IMR-90 (cell line): Measurements from ENCODE around the gene ZYX. TPM values are rescaled to one million over a fixed set of nuclear protein-coding genes. Genes with fewer than 3 reads are reported as not detected.

Source experiments
- ATAC-seq: fragments of 200-7000 bp; cut with Tn5 transposase; 2 replicates; pipeline ENCODE4 v1.9.1; 2020; ENCODE audit warnings: low read depth, mild to moderate bottlenecking, moderate library complexity
- BruUV-seq: library from RNA; stranded (reverse); fragments of 400-500 nt; replicated peaks from 2 replicates; lab custom pipeline; 2021; lab: Mats Ljungman, UMichigan
- CTCF ChIA-PET: fragments of 300-600 bp; formaldehyde crosslinking; extraction: SDS; loops from one replicate; lab custom pipeline; 2021; ENCODE audit warnings: antibody characterized with exemption; lab: Yijun Ruan, JAX
- POLR2A ChIA-PET: fragments of 300-600 bp; sonication (Branson Sonifier 250); formaldehyde crosslinking; loops from one replicate; lab custom pipeline; 2022; ENCODE audit warnings: antibody characterized with exemption; ENCODE audit not compliant: unreplicated experiment; lab: Charles Lee
- DNase-seq: peaks from one replicate; pipeline ENCODE4 v3.0.0; 2013
- H2AFZ ChIP-seq: replicated peaks from 2 replicates; pipeline ENCODE3; 2013; ENCODE audit warnings: low read length, mild to moderate bottlenecking; ENCODE audit not compliant: poor library complexity
- H2AK5ac ChIP-seq: 2 replicates; pipeline ENCODE4 v1.6.1; 2013; ENCODE audit warnings: low read depth, low read length, inconsistent platforms
- H2AK9ac ChIP-seq: replicated peaks from 2 replicates; pipeline ENCODE3; 2013; ENCODE audit warnings: mild to moderate bottlenecking, low read depth, low read length, moderate library complexity; ENCODE audit not compliant: poor library complexity
- H2BK120ac ChIP-seq: 2 replicates; pipeline ENCODE4 v1.6.1; 2013; ENCODE audit warnings: low read depth, low read length, inconsistent platforms
- H2BK15ac ChIP-seq: 3 replicates; pipeline ENCODE4 v1.6.1; 2013; ENCODE audit warnings: low read depth, low read length, inconsistent platforms
- H2BK20ac ChIP-seq: 2 replicates; pipeline ENCODE4 v1.6.1; 2013; ENCODE audit warnings: low read depth, mild to moderate bottlenecking, inconsistent platforms, low read length, moderate library complexity
- H2BK5ac ChIP-seq: 2 replicates; pipeline ENCODE4 v1.6.1; 2013; ENCODE audit warnings: mild to moderate bottlenecking, low read depth, low read length, inconsistent platforms; ENCODE audit not compliant: poor library complexity, severe bottlenecking
- H3K14ac ChIP-seq: replicated peaks from 2 replicates; pipeline ENCODE4 v1.6.1; 2013; ENCODE audit warnings: low read depth, low read length, inconsistent platforms
- H3K18ac ChIP-seq: 2 replicates; pipeline ENCODE4 v1.6.1; 2013; ENCODE audit warnings: low read depth, low read length, control low read depth
- H3K23ac ChIP-seq: 2 replicates; pipeline ENCODE4 v1.6.1; 2013; ENCODE audit warnings: low read depth, low read length, inconsistent platforms
- H3K27ac ChIP-seq: 2 replicates; pipeline ENCODE4 v1.5.1; 2013; ENCODE audit warnings: mild to moderate bottlenecking, control low read depth, low read length; ENCODE audit not compliant: insufficient read depth
- H3K27me3 ChIP-seq: 2 replicates; pipeline ENCODE4 v1.6.1; 2013; ENCODE audit warnings: low read length; ENCODE audit not compliant: control insufficient read depth, insufficient read depth
- H3K36me3 ChIP-seq: 2 replicates; pipeline ENCODE4 v1.6.1; 2013; ENCODE audit warnings: low read length, mixed read lengths; ENCODE audit not compliant: control insufficient read depth, insufficient read depth
- H3K4ac ChIP-seq: 2 replicates; pipeline ENCODE4 v1.6.1; 2013; ENCODE audit warnings: low read depth, low read length, inconsistent platforms
- H3K4me1 ChIP-seq: 2 replicates; pipeline ENCODE4 v1.6.1; 2013; ENCODE audit warnings: low read length, mixed read lengths; ENCODE audit not compliant: control insufficient read depth, insufficient read depth
- H3K4me2 ChIP-seq: 2 replicates; pipeline ENCODE4 v1.6.1; 2013; ENCODE audit warnings: low read depth, mild to moderate bottlenecking, control low read depth, low read length, moderate library complexity
- H3K4me3 ChIP-seq: 2 replicates; pipeline ENCODE4 v1.5.1; 2013; ENCODE audit warnings: low read depth, mild to moderate bottlenecking, control low read depth, low read length, moderate library complexity; ENCODE audit not compliant: insufficient read depth
- H3K56ac ChIP-seq: 2 replicates; pipeline ENCODE4 v1.6.1; 2013; ENCODE audit warnings: low read length, inconsistent platforms; ENCODE audit not compliant: insufficient read depth; ENCODE audit errors: extremely low read depth
- H3K79me1 ChIP-seq, 2 experiments: 2 replicates each; pipeline ENCODE4 v1.6.1; 2013; ENCODE audit warnings: low read length in 2 of 2, inconsistent platforms in 1 of 2, low read depth in 1 of 2
- H3K9ac ChIP-seq: 2 replicates; pipeline ENCODE4 v1.6.1; 2013; ENCODE audit warnings: low read depth, low read length, control low read depth
- H3K9me1 ChIP-seq: 2 replicates; pipeline ENCODE4 v1.6.1; 2013; ENCODE audit warnings: low read length, inconsistent platforms; ENCODE audit not compliant: insufficient read depth
- H3K9me3 ChIP-seq: 2 replicates; pipeline ENCODE4 v1.6.1; 2013; ENCODE audit warnings: low read length; ENCODE audit not compliant: control insufficient read depth, insufficient read depth
- H4K20me1 ChIP-seq: 2 replicates; pipeline ENCODE4 v1.6.1; 2013; ENCODE audit warnings: low read length, inconsistent platforms; ENCODE audit not compliant: insufficient read depth
- H4K5ac ChIP-seq: 2 replicates; pipeline ENCODE4 v1.6.1; 2013; ENCODE audit warnings: mild to moderate bottlenecking, low read depth, low read length, control low read depth
- H4K8ac ChIP-seq, 2 experiments: 2 replicates each; pipeline ENCODE4 v1.6.1; 2013; ENCODE audit warnings: low read depth in 2 of 2, low read length in 2 of 2, control low read depth in 1 of 2, inconsistent platforms in 1 of 2
- H4K91ac ChIP-seq: 2 replicates; pipeline ENCODE4 v1.6.1; 2013; ENCODE audit warnings: low read depth, low read length, inconsistent platforms; ENCODE audit not compliant: insufficient read depth
- BHLHE40 ChIP-seq: fragments of 150-350 bp; IDR thresholded peaks from 2 replicates; pipeline ENCODE4 v1.6.1; 2016; ENCODE audit warnings: mild to moderate bottlenecking, low read depth, low read length
- CEBPB ChIP-seq: IDR thresholded peaks from 2 replicates; pipeline ENCODE4 v1.6.1; 2012; ENCODE audit warnings: low read depth, low read length, improper control_type of control experiment
- CHD1 ChIP-seq: IDR thresholded peaks from 2 replicates; pipeline ENCODE4 v1.6.1; 2012; ENCODE audit warnings: low read depth, low read length, improper control_type of control experiment
- CTCF ChIP-seq: conservative IDR thresholded peaks from 2 replicates; pipeline ENCODE4 v1.5.1; 2012; ENCODE audit warnings: mild to moderate bottlenecking, low read depth, low read length, improper control_type of control experiment
- ELK1 ChIP-seq: fragments of 150-350 bp; IDR thresholded peaks from 2 replicates; pipeline ENCODE4 v1.6.1; 2016; ENCODE audit warnings: low read depth, mild to moderate bottlenecking, low read length, moderate library complexity, borderline replicate concordance
- FOS ChIP-seq: fragments of 150-350 bp; IDR thresholded peaks from 2 replicates; pipeline ENCODE4 v1.6.1; 2016; ENCODE audit warnings: low read depth, low read length
- MAFK ChIP-seq: IDR thresholded peaks from 2 replicates; pipeline ENCODE4 v1.6.1; 2012; ENCODE audit warnings: low read depth, low read length, improper control_type of control experiment
- MAZ ChIP-seq: IDR thresholded peaks from 2 replicates; pipeline ENCODE4 v1.6.1; 2012; ENCODE audit warnings: low read depth, mild to moderate bottlenecking, low read length, improper control_type of control experiment, moderate library complexity, borderline replicate concordance
- MXI1 ChIP-seq: IDR thresholded peaks from 2 replicates; pipeline ENCODE4 v1.6.1; 2012; ENCODE audit warnings: low read depth, mild to moderate bottlenecking, low read length, moderate library complexity, borderline replicate concordance
- NFE2L2 ChIP-seq: fragments of 150-350 bp; IDR thresholded peaks from 2 replicates; pipeline ENCODE4 v1.6.1; 2016; ENCODE audit warnings: low read depth, mild to moderate bottlenecking, low read length
- POLR2A ChIP-seq: IDR thresholded peaks from 2 replicates; pipeline ENCODE4 v1.6.1; 2012; ENCODE audit warnings: mild to moderate bottlenecking, low read depth, low read length
- RCOR1 ChIP-seq: IDR thresholded peaks from 2 replicates; pipeline ENCODE4 v1.6.1; 2012; ENCODE audit warnings: mild to moderate bottlenecking, low read length, improper control_type of control experiment; ENCODE audit not compliant: insufficient replicate concordance
- RFX5 ChIP-seq: IDR thresholded peaks from 2 replicates; pipeline ENCODE4 v1.8.0; 2012; ENCODE audit warnings: low read depth, mild to moderate bottlenecking, low read length, moderate library complexity
- SMC3 ChIP-seq: fragments of 150-350 bp; IDR thresholded peaks from 2 replicates; pipeline ENCODE4 v1.6.1; 2016; ENCODE audit warnings: low read depth, mild to moderate bottlenecking, antibody characterized with exemption, low read length, moderate library complexity
- USF2 ChIP-seq: fragments of 150-350 bp; IDR thresholded peaks from 2 replicates; pipeline ENCODE4 v1.6.1; 2017; ENCODE audit warnings: mild to moderate bottlenecking, antibody characterized with exemption, low read length, low read depth
- WGBS, 2 experiments: methylation state at CpG; one replicate each; pipeline versions ENCODE4 v1.1.5 to v1.1.7; 2013; ENCODE audit warnings: missing lambda C conversion rate in 2 of 2; ENCODE audit not compliant: insufficient read length in 1 of 2; ENCODE audit errors: extremely low coverage in 2 of 2; 5-methylcytosine and 5-hydroxymethylcytosine counted together
- dilution Hi-C: fragments of 300-500 bp; cut with HindIII; formaldehyde crosslinking; loops from one replicate; pipeline ENCODE4 v1.14.3; 2018; ENCODE audit warnings: low sequenced_read_pairs; ENCODE audit not compliant: unreplicated experiment
- in situ Hi-C: fragments of 300-500 bp; cut with MboI; formaldehyde crosslinking; loops from 3 replicates; pipeline ENCODE4 v1.14.3; 2019; ENCODE audit warnings: low sequenced_read_pairs, inconsistent platforms, mixed read lengths
- intact Hi-C: fragments of 100-400 bp; cut with micrococcal nuclease; formaldehyde crosslinking; loops from 2 replicates; pipeline ENCODE4 v1.10.0; 2022
- polyA plus RNA-seq, 3 experiments: library from polyadenylated mRNA; depleted of rRNA; stranded (reverse); fragments of >200 nt; gene quantifications; 2 replicates each; pipeline ENCODE4 v1.2.3, GENCODE V29; 2012; ENCODE audit warnings: low replicate concordance in 1 of 3
- total RNA-seq: library from RNA; depleted of rRNA; stranded (reverse); fragments of >200 nt; gene quantifications from 2 replicates; pipeline ENCODE4 v1.2.3, GENCODE V29; 2012

The ZYX gene
- total and polyA plus RNA-seq, 2 of the 4 experiments (the other 2 are of a cell fraction), result 22.6 to 334 TPM

- ChIA-PET CTCF (interaction anchor here (1.5 kb wide), 1 partner anchor 9 kb away, joined by 5 read pairs; no protein-coding TSS in a partner anchor), POLR2A (no interaction called here)
- no peak overlapping the region for H3K23ac ChIP-seq
- H3K18ac ChIP-seq, result no peak overlapping the region
- H3K9me3 ChIP-seq, result no peaks in the 10 kb centered on the region
- no peak overlapping the region for H3K14ac ChIP-seq
- H3K27me3 ChIP-seq, result no peaks in the 10 kb centered on the region; the same call in 1 of the 2 replicates
- no peak overlapping the region for H2BK5ac ChIP-seq
- DNase-seq (no peak), ATAC-seq (no peak)
- intact Hi-C loops, result no loop called here
- no peak overlapping the region for H2BK15ac ChIP-seq
- H3K27ac ChIP-seq, result no peak overlapping the region
- no TSS peak for BruUV-seq
- H3K79me1 ChIP-seq, result no peaks in the 10 kb centered on the region
- H3K9ac ChIP-seq, result no peak overlapping the region
- H2AK9ac ChIP-seq, result no peak overlapping the region
- dilution Hi-C loops, result no loop called here
- H3K4ac ChIP-seq, result no peak overlapping the region
- in situ Hi-C loops, result no loop called here
- no peak overlapping the region for H2AK5ac ChIP-seq
- H3K4me1 ChIP-seq, result peaks cover 12% of the 10 kb centered on the region; the same call in 1 of the 2 replicates
- no peak overlapping the region for H2BK20ac ChIP-seq
- TF ChIP-seq CEBPB (no peak), MAZ (no peak), CTCF (no peak), RCOR1 (no peak), MAFK (no peak), FOS (no peak), BHLHE40 (no peak), ELK1 (no peak), MXI1 (no peak), CHD1 (no peak), SMC3 (no peak), NFE2L2 (no peak), RFX5 (no peak), USF2 (no peak), POLR2A (no peak)
- H2BK120ac ChIP-seq, result no peak overlapping the region
- no peak overlapping the region for H3K56ac ChIP-seq
- H3K4me2 ChIP-seq, result no peak overlapping the region
- no CpG with 5 or more reads among the region's 20 CpGs for WGBS, 2 experiments
- H3K36me3 ChIP-seq, result no peaks in the 10 kb centered on the region
- no peak overlapping the region for H3K4me3 ChIP-seq
- no peak overlapping the region for H2AFZ ChIP-seq
- no peaks in the 10 kb centered on the region for H3K9me1 ChIP-seq
- no peak overlapping the region for H4K91ac ChIP-seq
- no peak overlapping the region for H4K5ac ChIP-seq
- H4K20me1 ChIP-seq, result no peaks in the 10 kb centered on the region
- no peak overlapping the region for H4K8ac ChIP-seq
Measured at GRCh38 chr7:143408252-143408685, 27.1 kb downstream of the ZYX start.
